ENCODE results near the gene SYT7. TPM values are rescaled to one million over a fixed set of nuclear protein-coding genes. Genes with fewer than 3 reads are reported as not detected.

Gene SYT7
- total RNA-seq, 2 donors from 2014 or later: 2.0 to 3.4 TPM

GRCh38 chr11:61571869-61572268 is 9.0 kb downstream of the SYT7 start:
- WGBS, 2 experiments (ENCODE audit: insufficient coverage in 1 of 2, insufficient read length in 1 of 2): 95% methylated on average over 3 of the region's 3 CpGs; no CpG with 5 or more reads in 1 of the 2 experiments
- peaks cover 32% of the 10 kb centered on the region for H3K27me3 ChIP-seq (ENCODE audit: control insufficient read depth, insufficient read depth, low read length, poor library complexity, severe bottlenecking)
- H3K4me1 ChIP-seq (ENCODE audit: control insufficient read depth, insufficient read depth, low read length): no peaks in the 10 kb centered on the region
- no peaks in the 10 kb centered on the region for H3K9me3 ChIP-seq (ENCODE audit: control insufficient read depth, low read length)
- Mint-ChIP-seq H3K27me3 (ENCODE audit: insufficient read depth) (peaks cover 30% of the 10 kb centered on the region), H3K9me3 (no peaks in the 10 kb centered on the region), H3K36me3 (ENCODE audit: low read depth) (no peaks in the 10 kb centered on the region), H3K4me1 (peaks cover 4% of the 10 kb centered on the region), H3K4me3 (no peak overlapping the region), H3K27ac (no peak overlapping the region)
- no peak for DNase-seq
- no peak overlapping the region for H3K4me3 ChIP-seq (ENCODE audit: low read length)
- TF ChIP-seq CTCF (conservative IDR thresholded peaks at IDR 0.05): no peak
- H3K27ac ChIP-seq (ENCODE audit: low read depth, low read length): no peak overlapping the region
- H3K36me3 ChIP-seq (ENCODE audit: control insufficient read depth, insufficient read depth, low read length): no peaks in the 10 kb centered on the region
- no peak overlapping the region for H3K9ac ChIP-seq (ENCODE audit: extremely low read depth, low read length, poor library complexity, severe bottlenecking)

GRCh38 chr11:61571337-61571736 is 9.5 kb downstream of the SYT7 start:
- Histone ChIP-seq H3K36me3 (ENCODE audit: control insufficient read depth, insufficient read depth, low read length) (no peaks in the 10 kb centered on the region), H3K27me3 (ENCODE audit: control insufficient read depth, insufficient read depth, low read length, poor library complexity, severe bottlenecking) (peaks cover 32% of the 10 kb centered on the region), H3K4me1 (ENCODE audit: control insufficient read depth, insufficient read depth, low read length) (no peaks in the 10 kb centered on the region), H3K9me3 (ENCODE audit: control insufficient read depth, low read length) (no peaks in the 10 kb centered on the region), H3K9ac (ENCODE audit: extremely low read depth, low read length, poor library complexity, severe bottlenecking) (no peak overlapping the region), H3K4me3 (ENCODE audit: low read length) (no peak overlapping the region), H3K27ac (ENCODE audit: low read depth, low read length) (no peak overlapping the region)
- Mint-ChIP-seq H3K27me3 (ENCODE audit: insufficient read depth) (peaks cover 30% of the 10 kb centered on the region), H3K9me3 (no peaks in the 10 kb centered on the region), H3K4me3 (no peak overlapping the region), H3K27ac (no peak overlapping the region), H3K36me3 (ENCODE audit: low read depth) (no peaks in the 10 kb centered on the region), H3K4me1 (peaks cover 4% of the 10 kb centered on the region)
- TF ChIP-seq CTCF (conservative IDR thresholded peaks at IDR 0.05): no peak
- DNase-seq: no peak
- WGBS, 2 experiments (ENCODE audit: insufficient coverage in 1 of 2, insufficient read length in 1 of 2): 60 to 82% methylated on average over 1 to 9 of the region's 9 CpGs

- Mint-ChIP-seq H3K4me3 (no peak overlapping the region), H3K9me3 (no peaks in the 10 kb centered on the region), H3K27ac (no peak overlapping the region), H3K36me3 (ENCODE audit: low read depth) (no peaks in the 10 kb centered on the region), H3K4me1 (peaks cover 4% of the 10 kb centered on the region), H3K27me3 (ENCODE audit: insufficient read depth) (peaks cover 30% of the 10 kb centered on the region)
- peaks cover 47% of the 10 kb centered on the region for H3K27me3 ChIP-seq (ENCODE audit: control insufficient read depth, insufficient read depth, low read length, poor library complexity, severe bottlenecking)
- no peak for TF ChIP-seq CTCF (conservative IDR thresholded peaks at IDR 0.05)
- H3K4me1 ChIP-seq (ENCODE audit: control insufficient read depth, insufficient read depth, low read length): no peaks in the 10 kb centered on the region
- no peaks in the 10 kb centered on the region for H3K36me3 ChIP-seq (ENCODE audit: control insufficient read depth, insufficient read depth, low read length)
- no peak for DNase-seq
- H3K4me3 ChIP-seq (ENCODE audit: low read length): no peak overlapping the region
- no peaks in the 10 kb centered on the region for H3K9me3 ChIP-seq (ENCODE audit: control insufficient read depth, low read length)
- H3K9ac ChIP-seq (ENCODE audit: extremely low read depth, low read length, poor library complexity, severe bottlenecking): no peak overlapping the region
- WGBS, 2 experiments (ENCODE audit: insufficient coverage in 1 of 2, insufficient read length in 1 of 2): 73 to 78% methylated on average over 4 to 10 of the region's 10 CpGs
- H3K27ac ChIP-seq (ENCODE audit: low read depth, low read length): no peak overlapping the region
These were observed 11.2 kb downstream of the SYT7 start for GRCh38 chr11:61569701-61570100.

Measured in endodermal cell (in vitro differentiated cells).